ENCODE data around the gene IMPG2. TPM values are rescaled to one million over a fixed set of nuclear protein-coding genes. Genes with fewer than 3 reads are reported as not detected.
A peak's percentile ranks its signal among the peaks of the same experiment; 100 is the strongest.

Gene IMPG2
- total RNA-seq, 1 experiment from 2014 or later: 0.04 TPM

DNA sequence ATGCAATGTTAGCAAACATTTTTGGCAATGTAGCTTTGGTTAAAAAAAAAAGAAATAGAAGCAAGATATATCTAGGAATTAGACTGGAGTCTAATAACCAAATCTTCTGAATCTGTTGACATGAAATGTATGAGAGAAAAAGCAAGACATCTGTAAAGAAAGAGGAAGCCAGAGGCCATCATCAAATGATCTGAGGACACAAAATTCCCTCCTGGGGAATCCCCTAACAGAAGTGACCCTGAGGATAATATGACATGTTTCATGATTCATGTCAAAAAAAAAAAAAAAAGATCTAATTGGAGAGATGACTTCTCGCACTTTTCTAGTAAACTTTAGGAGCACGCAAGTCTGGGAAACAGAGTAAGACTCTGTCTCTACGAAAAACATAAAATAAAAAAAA is 70.9 kb downstream of the IMPG2 start:
- no peak for TF ChIP-seq ATF1 (CRISPR knock-in tag; IDR thresholded peaks at IDR 0.05)
- no peak for DNase-seq (ENCODE audit: low spot score)
- ATAC-seq: no peak
- no peaks in the 10 kb centered on the region for H3K9me3 Mint-ChIP-seq
- peaks cover 25% of the 10 kb centered on the region for H3K4me1 Mint-ChIP-seq
- no peaks in the 10 kb centered on the region for H3K36me3 Mint-ChIP-seq
- POLR2A ChIA-PET: no interaction called here
- CTCF ChIA-PET: no interaction called here
- H3K27me3 Mint-ChIP-seq (ENCODE audit: low read depth): no peaks in the 10 kb centered on the region; the same call in none of the 2 replicates
- no peak overlapping the region for H3K4me3 Mint-ChIP-seq
- H3K27ac Mint-ChIP-seq: no peak overlapping the region

DNA sequence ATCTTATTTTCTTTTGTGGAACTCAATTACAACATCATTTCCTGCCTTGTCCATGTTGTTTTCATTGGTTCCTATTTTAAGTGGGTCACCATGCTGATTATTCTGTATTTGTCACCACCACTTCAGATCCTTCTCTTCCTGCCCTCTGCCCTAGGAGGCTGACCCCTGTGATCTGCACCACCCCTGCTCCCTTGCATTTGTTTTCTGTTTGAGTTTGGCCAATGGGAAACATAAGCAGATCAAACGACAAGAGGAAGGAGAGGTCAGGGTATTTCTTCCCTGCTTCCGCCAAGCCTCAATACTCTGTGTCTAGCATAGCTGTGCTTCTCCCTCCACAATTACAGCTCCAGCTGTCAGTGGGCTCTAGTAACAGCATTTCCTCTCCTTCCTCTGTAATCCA is 71.6 kb downstream of the IMPG2 start:
- Mint-ChIP-seq H3K27ac (no peak overlapping the region), H3K9me3 (no peaks in the 10 kb centered on the region), H3K36me3 (no peaks in the 10 kb centered on the region), H3K4me3 (no peak overlapping the region), H3K27me3 (ENCODE audit: low read depth) (no peaks in the 10 kb centered on the region; the same call in none of the 2 replicates), H3K4me1 (peaks cover 25% of the 10 kb centered on the region)
- ATAC-seq (peak; percentile 56), DNase-seq (ENCODE audit: low spot score) (no peak)
- ChIA-PET CTCF (no interaction called here), POLR2A (no interaction called here)
- no peak for TF ChIP-seq ETV6 (CRISPR knock-in tag; IDR thresholded peaks at IDR 0.05)
- TF ChIP-seq, protein P1, sequence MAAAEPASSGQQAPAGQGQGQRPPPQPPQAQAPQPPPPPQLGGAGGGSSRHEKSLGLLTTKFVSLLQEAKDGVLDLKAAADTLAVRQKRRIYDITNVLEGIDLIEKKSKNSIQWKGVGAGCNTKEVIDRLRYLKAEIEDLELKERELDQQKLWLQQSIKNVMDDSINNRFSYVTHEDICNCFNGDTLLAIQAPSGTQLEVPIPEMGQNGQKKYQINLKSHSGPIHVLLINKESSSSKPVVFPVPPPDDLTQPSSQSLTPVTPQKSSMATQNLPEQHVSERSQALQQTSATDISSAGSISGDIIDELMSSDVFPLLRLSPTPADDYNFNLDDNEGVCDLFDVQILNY (CRISPR knock-in tag; IDR thresholded peaks at IDR 0.05): no peak
- no peak for TF ChIP-seq JAZF1 (CRISPR knock-in tag; IDR thresholded peaks at IDR 0.05)

DNA sequence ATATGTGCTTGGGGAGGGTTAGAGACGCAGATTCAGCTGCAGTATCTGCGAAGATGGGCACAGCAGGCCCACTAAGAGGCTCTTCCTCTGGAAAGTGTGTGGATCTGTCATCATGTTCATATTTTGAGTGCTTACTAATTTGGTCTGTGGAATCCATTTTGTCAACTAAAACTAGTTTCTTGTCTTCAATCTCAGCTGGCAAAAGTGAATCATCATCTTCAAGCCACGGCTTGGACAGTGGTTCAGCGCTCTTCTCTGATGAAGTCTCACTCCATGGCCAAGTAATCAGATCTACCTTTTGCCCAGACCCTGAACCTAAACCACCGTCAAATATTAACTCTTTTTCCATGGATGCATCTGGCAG is 76.2 kb downstream of the IMPG2 start:
- peaks cover 4% of the 10 kb centered on the region; the same call in 1 of the 2 replicates for H3K9me3 Mint-ChIP-seq
- H3K27ac Mint-ChIP-seq: no peak overlapping the region
- H3K4me1 Mint-ChIP-seq: peaks cover 25% of the 10 kb centered on the region
- no peak overlapping the region for H3K4me3 Mint-ChIP-seq
- TF ChIP-seq ZNF232 (CRISPR knock-in tag; IDR thresholded peaks at IDR 0.05): no peak
- TF ChIP-seq KAT7 (CRISPR knock-in tag; IDR thresholded peaks at IDR 0.05; ENCODE audit: borderline replicate concordance): no peak
- TF ChIP-seq, protein P2, sequence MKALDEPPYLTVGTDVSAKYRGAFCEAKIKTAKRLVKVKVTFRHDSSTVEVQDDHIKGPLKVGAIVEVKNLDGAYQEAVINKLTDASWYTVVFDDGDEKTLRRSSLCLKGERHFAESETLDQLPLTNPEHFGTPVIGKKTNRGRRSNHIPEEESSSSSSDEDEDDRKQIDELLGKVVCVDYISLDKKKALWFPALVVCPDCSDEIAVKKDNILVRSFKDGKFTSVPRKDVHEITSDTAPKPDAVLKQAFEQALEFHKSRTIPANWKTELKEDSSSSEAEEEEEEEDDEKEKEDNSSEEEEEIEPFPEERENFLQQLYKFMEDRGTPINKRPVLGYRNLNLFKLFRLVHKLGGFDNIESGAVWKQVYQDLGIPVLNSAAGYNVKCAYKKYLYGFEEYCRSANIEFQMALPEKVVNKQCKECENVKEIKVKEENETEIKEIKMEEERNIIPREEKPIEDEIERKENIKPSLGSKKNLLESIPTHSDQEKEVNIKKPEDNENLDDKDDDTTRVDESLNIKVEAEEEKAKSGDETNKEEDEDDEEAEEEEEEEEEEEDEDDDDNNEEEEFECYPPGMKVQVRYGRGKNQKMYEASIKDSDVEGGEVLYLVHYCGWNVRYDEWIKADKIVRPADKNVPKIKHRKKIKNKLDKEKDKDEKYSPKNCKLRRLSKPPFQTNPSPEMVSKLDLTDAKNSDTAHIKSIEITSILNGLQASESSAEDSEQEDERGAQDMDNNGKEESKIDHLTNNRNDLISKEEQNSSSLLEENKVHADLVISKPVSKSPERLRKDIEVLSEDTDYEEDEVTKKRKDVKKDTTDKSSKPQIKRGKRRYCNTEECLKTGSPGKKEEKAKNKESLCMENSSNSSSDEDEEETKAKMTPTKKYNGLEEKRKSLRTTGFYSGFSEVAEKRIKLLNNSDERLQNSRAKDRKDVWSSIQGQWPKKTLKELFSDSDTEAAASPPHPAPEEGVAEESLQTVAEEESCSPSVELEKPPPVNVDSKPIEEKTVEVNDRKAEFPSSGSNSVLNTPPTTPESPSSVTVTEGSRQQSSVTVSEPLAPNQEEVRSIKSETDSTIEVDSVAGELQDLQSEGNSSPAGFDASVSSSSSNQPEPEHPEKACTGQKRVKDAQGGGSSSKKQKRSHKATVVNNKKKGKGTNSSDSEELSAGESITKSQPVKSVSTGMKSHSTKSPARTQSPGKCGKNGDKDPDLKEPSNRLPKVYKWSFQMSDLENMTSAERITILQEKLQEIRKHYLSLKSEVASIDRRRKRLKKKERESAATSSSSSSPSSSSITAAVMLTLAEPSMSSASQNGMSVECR (CRISPR knock-in tag; IDR thresholded peaks at IDR 0.05; ENCODE audit: borderline replicate concordance): no peak
- TF ChIP-seq ZNF219 (CRISPR knock-in tag; IDR thresholded peaks at IDR 0.05; ENCODE audit: borderline replicate concordance): no peak
- TF ChIP-seq GABPB1 (CRISPR knock-in tag; IDR thresholded peaks at IDR 0.05): no peak
- no peak for TF ChIP-seq JAZF1 (CRISPR knock-in tag; IDR thresholded peaks at IDR 0.05)
- no peak for TF ChIP-seq ZNF317 (CRISPR knock-in tag; IDR thresholded peaks at IDR 0.05; ENCODE audit: borderline replicate concordance, low read depth)
- TF ChIP-seq, protein P3, sequence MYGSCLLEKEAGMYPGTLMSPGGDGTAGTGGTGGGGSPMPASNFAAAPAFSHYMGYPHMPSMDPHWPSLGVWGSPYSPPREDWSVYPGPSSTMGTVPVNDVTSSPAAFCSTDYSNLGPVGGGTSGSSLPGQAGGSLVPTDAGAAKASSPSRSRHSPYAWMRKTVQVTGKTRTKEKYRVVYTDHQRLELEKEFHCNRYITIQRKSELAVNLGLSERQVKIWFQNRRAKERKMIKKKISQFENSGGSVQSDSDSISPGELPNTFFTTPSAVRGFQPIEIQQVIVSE (CRISPR knock-in tag; IDR thresholded peaks at IDR 0.05; ENCODE audit: borderline replicate concordance): no peak
- no peak for TF ChIP-seq CREB1 (CRISPR knock-in tag; IDR thresholded peaks at IDR 0.05)
- TF ChIP-seq, protein P4, sequence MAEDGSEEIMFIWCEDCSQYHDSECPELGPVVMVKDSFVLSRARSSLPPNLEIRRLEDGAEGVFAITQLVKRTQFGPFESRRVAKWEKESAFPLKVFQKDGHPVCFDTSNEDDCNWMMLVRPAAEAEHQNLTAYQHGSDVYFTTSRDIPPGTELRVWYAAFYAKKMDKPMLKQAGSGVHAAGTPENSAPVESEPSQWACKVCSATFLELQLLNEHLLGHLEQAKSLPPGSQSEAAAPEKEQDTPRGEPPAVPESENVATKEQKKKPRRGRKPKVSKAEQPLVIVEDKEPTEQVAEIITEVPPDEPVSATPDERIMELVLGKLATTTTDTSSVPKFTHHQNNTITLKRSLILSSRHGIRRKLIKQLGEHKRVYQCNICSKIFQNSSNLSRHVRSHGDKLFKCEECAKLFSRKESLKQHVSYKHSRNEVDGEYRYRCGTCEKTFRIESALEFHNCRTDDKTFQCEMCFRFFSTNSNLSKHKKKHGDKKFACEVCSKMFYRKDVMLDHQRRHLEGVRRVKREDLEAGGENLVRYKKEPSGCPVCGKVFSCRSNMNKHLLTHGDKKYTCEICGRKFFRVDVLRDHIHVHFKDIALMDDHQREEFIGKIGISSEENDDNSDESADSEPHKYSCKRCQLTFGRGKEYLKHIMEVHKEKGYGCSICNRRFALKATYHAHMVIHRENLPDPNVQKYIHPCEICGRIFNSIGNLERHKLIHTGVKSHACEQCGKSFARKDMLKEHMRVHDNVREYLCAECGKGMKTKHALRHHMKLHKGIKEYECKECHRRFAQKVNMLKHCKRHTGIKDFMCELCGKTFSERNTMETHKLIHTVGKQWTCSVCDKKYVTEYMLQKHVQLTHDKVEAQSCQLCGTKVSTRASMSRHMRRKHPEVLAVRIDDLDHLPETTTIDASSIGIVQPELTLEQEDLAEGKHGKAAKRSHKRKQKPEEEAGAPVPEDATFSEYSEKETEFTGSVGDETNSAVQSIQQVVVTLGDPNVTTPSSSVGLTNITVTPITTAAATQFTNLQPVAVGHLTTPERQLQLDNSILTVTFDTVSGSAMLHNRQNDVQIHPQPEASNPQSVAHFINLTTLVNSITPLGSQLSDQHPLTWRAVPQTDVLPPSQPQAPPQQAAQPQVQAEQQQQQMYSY (CRISPR knock-in tag; IDR thresholded peaks at IDR 0.05): no peak
- no peak for TF ChIP-seq NFATC4 (CRISPR knock-in tag; IDR thresholded peaks at IDR 0.05)
- TF ChIP-seq ATF1 (CRISPR knock-in tag; IDR thresholded peaks at IDR 0.05): no peak
- no peak for TF ChIP-seq RORB (CRISPR knock-in tag; IDR thresholded peaks at IDR 0.05)
- TF ChIP-seq MXD4 (CRISPR knock-in tag; IDR thresholded peaks at IDR 0.05; ENCODE audit: borderline replicate concordance): no peak
- TF ChIP-seq, protein P1 (CRISPR knock-in tag; IDR thresholded peaks at IDR 0.05): no peak
- no peak for TF ChIP-seq TP53 (CRISPR knock-in tag; IDR thresholded peaks at IDR 0.05)
- TF ChIP-seq, protein P5, sequence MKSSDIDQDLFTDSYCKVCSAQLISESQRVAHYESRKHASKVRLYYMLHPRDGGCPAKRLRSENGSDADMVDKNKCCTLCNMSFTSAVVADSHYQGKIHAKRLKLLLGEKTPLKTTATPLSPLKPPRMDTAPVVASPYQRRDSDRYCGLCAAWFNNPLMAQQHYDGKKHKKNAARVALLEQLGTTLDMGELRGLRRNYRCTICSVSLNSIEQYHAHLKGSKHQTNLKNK (CRISPR knock-in tag; IDR thresholded peaks at IDR 0.05): no peak
- H3K27me3 Mint-ChIP-seq (ENCODE audit: low read depth): no peaks in the 10 kb centered on the region; the same call in none of the 2 replicates
- ATAC-seq (no peak), DNase-seq (ENCODE audit: low spot score) (no peak)
- ChIA-PET CTCF (no interaction called here), POLR2A (no interaction called here)
- no peaks in the 10 kb centered on the region for H3K36me3 Mint-ChIP-seq
